K562 (cell line): ENCODE measurements around the gene HSP90AA1. TPM values are rescaled to one million over a fixed set of nuclear protein-coding genes. Genes with fewer than 3 reads are reported as not detected.

Experiments used
- KLF16 ChIP-seq: IDR thresholded peaks from 2 replicates; pipeline ENCODE4 v1.6.1; 2016; ENCODE audit warnings: antibody characterized with exemption
- NEUROD1 ChIP-seq: fragments of 150-350 bp; IDR thresholded peaks from 2 replicates; pipeline ENCODE4 v1.6.1; 2014; ENCODE audit warnings: borderline replicate concordance, low read length, low read depth; ENCODE audit not compliant: partially characterized antibody
- RAD21 ChIP-seq, 2 experiments: fragments of 250-450 bp in 1 of 2; fragments of 450-650 bp in 1 of 2; sonication (Bioruptor Pico) in 1 of 2; formaldehyde crosslinking in 1 of 2; IDR thresholded peaks in 1 of 2; conservative IDR thresholded peaks in 1 of 2; 2 replicates each; pipeline versions ENCODE4 v1.4.0 to v1.8.0; 2020 to 2022; ENCODE audit warnings: mild to moderate bottlenecking in 2 of 2, moderate library complexity in 1 of 2
- UBTF ChIP-seq, 2 experiments: IDR thresholded peaks; 2 replicates each; pipeline ENCODE4 v1.6.1; 2012; ENCODE audit warnings: improper control_type of control experiment in 2 of 2, low read depth in 2 of 2, low read length in 2 of 2, borderline replicate concordance in 1 of 2
- ZNF165 ChIP-seq: fragments of 250-450 bp; sonication (Bioruptor Pico); IDR thresholded peaks from 2 replicates; pipeline ENCODE4 v1.4.0; 2020; ENCODE audit warnings: borderline replicate concordance
- ZNF592 ChIP-seq: fragments of 450-650 bp; IDR thresholded peaks from 2 replicates; pipeline ENCODE4 v1.6.1; 2017; ENCODE audit warnings: antibody characterized with exemption, mild to moderate bottlenecking
- polyA plus RNA-seq, 8 experiments: library from polyadenylated mRNA; depleted of rRNA in 4 of 8; stranded (reverse) in 5 of 8; unstranded in 3 of 8; fragments of >200 nt; fragmentation: Nextera tagmentation in 2 of 8; fragmentation: Illumina TruSeq in 1 of 8; extraction: Ambion mirVana in 2 of 8; extraction: Trizol in 1 of 8; gene quantifications; 2 replicates each; pipeline versions ENCODE4 v1.2.1 to v1.2.3, GENCODE V29; 2011 to 2014; ENCODE audit warnings: inconsistent platforms in 1 of 8, missing spikeins in 1 of 8
- total RNA-seq, 7 experiments: library from RNA; depleted of rRNA in 6 of 7; stranded (reverse); fragments of >200 nt in 6 of 7; fragmentation: Illumina TruSeq in 2 of 7; extraction: Trizol in 2 of 7; gene quantifications; 2 replicates each; pipeline versions ENCODE4 v1.2.1 to v1.2.3, GENCODE V29; 2011 to 2021; ENCODE audit warnings: low replicate concordance in 1 of 7

HSP90AA1 gene
- total and polyA plus RNA-seq, 9 of the 15 experiments (the other 6 are each of a cell fraction or from before 2014, with no cell fraction given) = 377 to 1,731 (median 879) TPM

- TF ChIP-seq ZNF592 = peak; percentile 47; the same call in 1 of the 2 replicates
- TF ChIP-seq ZNF165 (CRISPR knock-in tag) = no peak
- peak; percentile 75 to 84 for TF ChIP-seq RAD21 (CRISPR knock-in tag; conservative IDR thresholded peaks at IDR 0.05 in 1 of 2, IDR thresholded peaks at IDR 0.05 in 1 of 2)
- TF ChIP-seq UBTF (IDR thresholded peaks at IDR 0.05; ENCODE audit: borderline replicate concordance in 1 of 2, low read depth in 2 of 2, low read length in 2 of 2) = 0 out of 4 replicates have a peak, but pooled peaks of 1 of the 2 experiments have one; percentile 57
- no peak for TF ChIP-seq NEUROD1
- TF ChIP-seq KLF16 = 0 out of 2 replicates have a peak, but pooled peaks have one; percentile 24
Observed at GRCh38 chr14:102096569-102097188, 9.8 kb upstream of the HSP90AA1 start (continued).
